H9 (cell line): ENCODE measurements around the gene VPS9D1. TPM values are rescaled to one million over a fixed set of nuclear protein-coding genes. Genes with fewer than 3 reads are reported as not detected.

Experiments
- DNase-seq: peaks from one replicate; pipeline ENCODE4 v3.0.0-alpha.2; 2017
- H2AFZ ChIP-seq: one replicate; pipeline ENCODE4 v1.6.1; 2013; ENCODE audit warnings: mild to moderate bottlenecking, low read length, control low read depth, moderate library complexity
- H2AK5ac ChIP-seq: 2 replicates; pipeline ENCODE4 v1.6.1; 2013; ENCODE audit warnings: low read length, control low read depth, mixed read lengths; ENCODE audit not compliant: insufficient read length
- H2BK120ac ChIP-seq: one replicate; pipeline ENCODE4 v1.6.1; 2013; ENCODE audit warnings: low read depth, mild to moderate bottlenecking, low read length, control low read depth, inconsistent platforms; ENCODE audit not compliant: poor library complexity, severe bottlenecking
- H2BK12ac ChIP-seq: 2 replicates; pipeline ENCODE4 v1.6.1; 2013; ENCODE audit warnings: low read length, control low read depth, mixed read lengths, low read depth; ENCODE audit not compliant: insufficient read length
- H2BK15ac ChIP-seq: 2 replicates; pipeline ENCODE4 v1.6.1; 2013; ENCODE audit warnings: low read depth, low read length, control low read depth
- H2BK20ac ChIP-seq: one replicate; pipeline ENCODE4 v1.6.1; 2013; ENCODE audit warnings: low read depth, mild to moderate bottlenecking, low read length, control low read depth, inconsistent platforms; ENCODE audit not compliant: poor library complexity, severe bottlenecking
- H2BK5ac ChIP-seq: 2 replicates; pipeline ENCODE4 v1.6.1; 2013; ENCODE audit warnings: low read length, control low read depth, mixed read lengths; ENCODE audit not compliant: insufficient read length
- H3K14ac ChIP-seq: 2 replicates; pipeline ENCODE4 v1.6.1; 2013; ENCODE audit warnings: low read length, control low read depth; ENCODE audit not compliant: insufficient read depth
- H3K18ac ChIP-seq: 2 replicates; pipeline ENCODE4 v1.6.1; 2013; ENCODE audit warnings: low read depth, mild to moderate bottlenecking, mixed read lengths, low read length, control low read depth; ENCODE audit not compliant: insufficient read length
- H3K23ac ChIP-seq: 2 replicates; pipeline ENCODE4 v1.6.1; 2013; ENCODE audit warnings: low read length, control low read depth, mixed read lengths, low read depth; ENCODE audit not compliant: insufficient read length
- H3K23me2 ChIP-seq: 2 replicates; pipeline ENCODE4 v1.6.1; 2013; ENCODE audit warnings: low read depth, mild to moderate bottlenecking, mixed read lengths, low read length, control low read depth; ENCODE audit not compliant: insufficient read length, poor library complexity, severe bottlenecking
- H3K27ac ChIP-seq: 2 replicates; pipeline ENCODE4 v1.5.1; 2013; ENCODE audit warnings: low read length, control low read depth, mixed read lengths, low read depth; ENCODE audit not compliant: insufficient read length
- H3K27me3 ChIP-seq: 2 replicates; pipeline ENCODE4 v1.6.1; 2013; ENCODE audit warnings: low read length, control low read depth, inconsistent platforms; ENCODE audit not compliant: insufficient read depth
- H3K4ac ChIP-seq: 2 replicates; pipeline ENCODE4 v1.6.1; 2013; ENCODE audit warnings: low read depth, mild to moderate bottlenecking, control low read depth, inconsistent platforms, low read length, moderate library complexity
- H3K4me1 ChIP-seq: 2 replicates; pipeline ENCODE4 v1.6.1; 2013; ENCODE audit warnings: low read length, control low read depth, inconsistent platforms; ENCODE audit not compliant: insufficient read depth
- H3K4me2 ChIP-seq: 2 replicates; pipeline ENCODE4 v1.6.1; 2013; ENCODE audit warnings: low read length, control low read depth, mixed read lengths; ENCODE audit not compliant: insufficient read length, insufficient read depth
- H3K56ac ChIP-seq: 2 replicates; pipeline ENCODE4 v1.6.1; 2013; ENCODE audit warnings: low read depth, mild to moderate bottlenecking, mixed read lengths, low read length, control low read depth; ENCODE audit not compliant: insufficient read length
- H3K79me1 ChIP-seq: 2 replicates; pipeline ENCODE4 v1.6.1; 2013; ENCODE audit warnings: low read depth, mild to moderate bottlenecking, moderate library complexity, low read length, control low read depth, inconsistent platforms; ENCODE audit not compliant: insufficient read depth, poor library complexity, severe bottlenecking
- H3K79me2 ChIP-seq: 2 replicates; pipeline ENCODE4 v1.6.1; 2013; ENCODE audit warnings: low read length, control low read depth, inconsistent platforms; ENCODE audit not compliant: insufficient read depth
- H3K9ac ChIP-seq: 2 replicates; pipeline ENCODE4 v1.6.1; 2013; ENCODE audit warnings: low read length, control low read depth, mixed read lengths; ENCODE audit not compliant: insufficient read length; ENCODE audit errors: extremely low read depth
- H3K9me3 ChIP-seq: one replicate; pipeline ENCODE4 v1.6.1; 2013; ENCODE audit warnings: low read depth, low read length, inconsistent platforms; ENCODE audit not compliant: control insufficient read depth
- H3T11ph ChIP-seq: one replicate; pipeline ENCODE4 v1.6.1; 2013; ENCODE audit warnings: mild to moderate bottlenecking, low read length, control low read depth, inconsistent platforms
- H4K20me1 ChIP-seq: one replicate; pipeline ENCODE4 v1.6.1; 2013; ENCODE audit not compliant: control insufficient read depth, insufficient read length, insufficient read depth
- H4K5ac ChIP-seq: 2 replicates; pipeline ENCODE4 v1.6.1; 2013; ENCODE audit warnings: low read depth, mild to moderate bottlenecking, mixed read lengths, low read length, control low read depth; ENCODE audit not compliant: insufficient read length
- H4K8ac ChIP-seq: replicated peaks from 2 replicates; pipeline ENCODE4 v1.6.1; 2013; ENCODE audit warnings: low read length, control low read depth, mixed read lengths, low read depth; ENCODE audit not compliant: insufficient read length
- H4K91ac ChIP-seq: 2 replicates; pipeline ENCODE4 v1.6.1; 2013; ENCODE audit warnings: low read depth, mild to moderate bottlenecking, moderate library complexity, mixed read lengths, low read length, control low read depth; ENCODE audit not compliant: insufficient read length
- H3K27ac Mint-ChIP-seq, 3 experiments: 2 replicates in 2 of 3; 3 replicates in 1 of 3; pipeline ENCODE4 v1.8.0; 2020 to 2021; ENCODE audit warnings: mixed read lengths in 3 of 3, mild to moderate bottlenecking in 1 of 3, moderate library complexity in 1 of 3
- H3K27me3 Mint-ChIP-seq: 2 replicates; pipeline ENCODE4 v1.8.0; 2021; ENCODE audit warnings: low read depth, mild to moderate bottlenecking, moderate library complexity, mixed read lengths
- H3K36me3 Mint-ChIP-seq, 3 experiments: 2 replicates in 2 of 3; 3 replicates in 1 of 3; pipeline ENCODE4 v1.8.0; 2020 to 2021; ENCODE audit warnings: low read depth in 3 of 3, mixed read lengths in 3 of 3; ENCODE audit not compliant: insufficient read depth in 1 of 3
- H3K4me1 Mint-ChIP-seq, 2 experiments: 2 replicates each; pipeline ENCODE4 v1.8.0; 2020; ENCODE audit warnings: mixed read lengths in 2 of 2
- H3K4me3 Mint-ChIP-seq, 2 experiments: 2 replicates in 1 of 2; 3 replicates in 1 of 2; pipeline ENCODE4 v1.8.0; 2020 to 2021; ENCODE audit warnings: mild to moderate bottlenecking in 2 of 2, mixed read lengths in 2 of 2, moderate library complexity in 1 of 2
- H3K9me3 Mint-ChIP-seq, 2 experiments: 2 replicates in 1 of 2; 3 replicates in 1 of 2; pipeline ENCODE4 v1.8.0; 2020; ENCODE audit warnings: mild to moderate bottlenecking in 2 of 2, mixed read lengths in 2 of 2, moderate library complexity in 1 of 2
- CTCF ChIP-seq: fragments of 200-600 bp; sonication (generic); conservative IDR thresholded peaks from 3 replicates; pipeline ENCODE4 v1.8.0; 2021; ENCODE audit warnings: antibody characterized with exemption, mild to moderate bottlenecking
- WGBS: extraction: QIAGEN DNeasy Blood & Tissue Kit; methylation state at CpG from one replicate; pipeline ENCODE4 v1.1.7; 2013; ENCODE audit warnings: missing lambda C conversion rate, low lambda C conversion rate, mixed read lengths; ENCODE audit not compliant: insufficient read length; ENCODE audit errors: extremely low coverage; 5-methylcytosine and 5-hydroxymethylcytosine counted together
- total RNA-seq: library from RNA; stranded (reverse); gene quantifications from 2 replicates; pipeline ENCODE4 v1.2.1, GENCODE V29; 2021

Gene VPS9D1
- total RNA-seq, 1 experiment from 2014 or later, result 6.0 TPM

- no peak overlapping the region for H3K9ac ChIP-seq
- no peak overlapping the region for H4K5ac ChIP-seq
- H2BK120ac ChIP-seq, result no peak overlapping the region
- Mint-ChIP-seq H3K4me1 (no peaks in the 10 kb centered on the region), H3K27me3 (peaks cover 3% of the 10 kb centered on the region), H3K9me3 (peaks cover 34 to 36% of the 10 kb centered on the region in 2 experiments), H3K4me3 (no peak overlapping the region), H3K27ac (peak overlapping the region in 1 of 3 experiments; percentile 55; a peak in 2 of 7 replicates), H3K36me3 (peaks cover 24 to 37% (median 30%) of the 10 kb centered on the region in 3 experiments)
- no peaks in the 10 kb centered on the region for H4K20me1 ChIP-seq
- H3T11ph ChIP-seq, result no peak overlapping the region
- H3K4me1 ChIP-seq, result no peaks in the 10 kb centered on the region
- H3K27me3 ChIP-seq, result no peaks in the 10 kb centered on the region
- H3K9me3 ChIP-seq, result peaks cover 10% of the 10 kb centered on the region
- no peak overlapping the region for H4K8ac ChIP-seq
- no peak overlapping the region for H3K18ac ChIP-seq
- no peak overlapping the region for H2AK5ac ChIP-seq
- no peak overlapping the region for H2BK20ac ChIP-seq
- no peak overlapping the region for H3K27ac ChIP-seq
- no peak overlapping the region for H2AFZ ChIP-seq
- H3K79me2 ChIP-seq, result no peaks in the 10 kb centered on the region
- H2BK5ac ChIP-seq, result no peak overlapping the region
- TF ChIP-seq CTCF, result no peak
- DNase-seq, result no peak
- no CpG with 5 or more reads among the region's 10 CpGs for WGBS
- H3K14ac ChIP-seq, result no peak overlapping the region
- no peaks in the 10 kb centered on the region for H3K23me2 ChIP-seq
- no peak overlapping the region for H3K4ac ChIP-seq
- H2BK12ac ChIP-seq, result no peak overlapping the region
- no peak overlapping the region for H3K56ac ChIP-seq
- H3K79me1 ChIP-seq, result no peaks in the 10 kb centered on the region
- no peak overlapping the region for H3K4me2 ChIP-seq
- H4K91ac ChIP-seq, result no peak overlapping the region
- H2BK15ac ChIP-seq, result no peak overlapping the region
- H3K23ac ChIP-seq, result no peak overlapping the region
Observed at GRCh38 chr16:89670496-89671431, 49.9 kb downstream of the VPS9D1 start.
